ENCODE results near the gene SPACA6.

Gene SPACA6

DNA sequence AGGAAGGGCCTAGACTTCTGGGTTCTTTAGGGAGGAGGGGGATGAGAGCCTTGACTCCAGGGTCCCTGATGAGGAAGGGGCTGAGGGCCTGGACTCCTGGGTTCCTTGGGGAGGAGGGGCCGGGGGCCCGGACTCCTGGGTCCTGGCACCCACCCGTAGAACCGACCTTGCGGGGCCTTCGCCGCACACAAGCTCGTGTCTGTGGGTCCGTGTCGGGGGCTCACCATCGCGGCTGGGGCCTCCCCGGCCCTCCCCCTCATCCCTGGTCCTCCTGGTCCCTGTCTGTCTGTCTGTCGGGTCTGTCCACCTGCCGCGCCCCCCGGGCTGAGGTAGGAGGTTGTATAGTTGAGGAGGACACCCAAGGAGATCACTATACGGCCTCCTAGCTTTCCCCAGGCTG is 662 bp upstream of the SPACA6 start:
- peaks cover 9% of the 10 kb centered on the region for H3K4me1 ChIP-seq
- H3K9me3 ChIP-seq = no peaks in the 10 kb centered on the region
- H3K4me3 ChIP-seq = no peak overlapping the region
- in situ Hi-C loops (cut with MboI; ENCODE audit: low sequenced_read_pairs) = no loop called here
- no peaks in the 10 kb centered on the region for H3K27me3 ChIP-seq (ENCODE audit: low read depth)
- H3K36me3 ChIP-seq (replicated peaks) = peaks cover 7% of the 10 kb centered on the region
- no peak for DNase-seq (ENCODE audit: low spot score in 2 of 2)

DNA sequence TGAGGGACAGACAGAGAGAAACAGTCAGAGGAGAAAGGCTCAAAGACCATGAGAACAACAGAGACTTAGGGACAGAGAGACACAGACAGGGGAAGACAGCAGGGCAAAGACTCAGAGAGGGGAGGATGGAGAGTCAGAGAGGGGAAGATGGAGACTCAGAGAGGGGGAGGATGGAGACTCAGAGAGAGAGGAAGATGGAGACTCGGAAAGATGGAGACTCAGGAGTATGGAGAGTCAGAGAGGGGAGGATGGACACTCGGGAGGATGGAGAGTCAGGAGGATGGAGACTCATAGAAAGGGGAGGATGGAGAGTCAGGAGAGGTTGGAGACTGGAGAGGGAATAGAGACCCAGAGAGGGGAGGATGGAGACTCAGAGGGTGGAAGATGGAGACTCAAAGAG is 689 bp downstream of the SPACA6 start:
- Histone ChIP-seq H3K27me3 (ENCODE audit: low read depth) (no peaks in the 10 kb centered on the region), H3K36me3 (replicated peaks) (peaks cover 7% of the 10 kb centered on the region), H3K4me1 (peaks cover 2% of the 10 kb centered on the region; the same call in 1 of the 2 replicates), H3K9me3 (no peaks in the 10 kb centered on the region), H3K4me3 (no peak overlapping the region)
- DNase-seq (ENCODE audit: low spot score in 2 of 2) = no peak
- in situ Hi-C loops (cut with MboI; ENCODE audit: low sequenced_read_pairs) = no loop called here

DNA sequence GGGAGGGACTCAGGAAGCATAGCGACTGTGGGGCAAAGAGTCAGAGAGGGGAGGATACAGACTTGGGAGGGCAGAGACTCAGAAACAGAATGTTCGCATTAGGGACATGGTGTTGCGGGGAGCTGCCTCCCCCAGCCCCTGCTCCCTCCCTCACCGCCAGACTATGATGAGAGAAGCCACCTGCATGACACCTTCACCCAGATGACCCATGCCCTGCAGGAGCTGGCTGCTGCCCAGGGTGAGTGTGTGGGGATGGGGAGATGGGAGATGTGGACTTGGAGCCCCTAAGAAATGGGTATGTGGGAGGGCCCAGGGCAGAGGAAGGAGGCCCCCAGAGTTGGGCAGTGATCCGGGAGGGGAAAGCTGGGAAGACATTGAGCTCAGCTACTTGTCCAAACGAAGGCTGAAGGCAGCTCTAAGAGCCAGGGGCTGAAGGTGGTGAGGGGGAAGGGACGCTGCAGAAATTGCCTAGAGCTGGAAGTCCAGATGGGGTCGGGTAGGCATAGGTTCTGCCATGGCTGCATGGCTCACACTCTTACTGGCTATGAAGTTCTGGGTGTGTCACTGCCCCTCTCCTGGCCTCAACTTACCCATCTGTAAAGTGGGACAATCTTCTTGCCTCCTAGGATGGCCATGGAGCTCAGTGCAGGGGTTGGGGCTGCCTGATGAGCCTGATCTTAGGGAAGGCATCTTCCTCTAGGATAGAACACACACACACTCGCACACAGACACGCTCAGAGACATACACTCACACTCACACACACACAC is 1.4 kb downstream of the SPACA6 start:
- DNase-seq (ENCODE audit: low spot score in 2 of 2) = no peak
- peaks cover 10% of the 10 kb centered on the region for H3K36me3 ChIP-seq (replicated peaks)

DNA sequence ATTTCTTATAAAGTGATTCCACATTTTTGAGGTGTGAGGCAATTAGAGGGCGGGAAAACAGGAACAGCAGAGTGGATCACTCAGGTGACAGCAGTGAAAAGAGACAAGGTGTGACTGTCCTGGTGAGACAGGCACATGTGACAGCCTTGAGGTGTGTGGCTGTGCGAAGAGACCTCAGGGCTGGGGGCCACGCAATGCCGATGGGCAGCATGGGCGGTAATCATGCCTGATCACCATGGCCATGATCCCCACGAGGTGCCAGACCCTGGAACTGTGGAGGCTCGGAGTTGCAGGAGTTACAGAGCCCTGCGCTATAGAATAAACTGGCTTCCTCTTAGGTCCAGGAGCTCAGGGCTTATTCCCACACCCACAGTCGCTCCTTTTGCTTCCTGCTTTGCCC is 2.0 kb downstream of the SPACA6 start:
- H3K4me3 ChIP-seq = no peak overlapping the region
- H3K9me3 ChIP-seq = no peaks in the 10 kb centered on the region
- DNase-seq (ENCODE audit: low spot score in 2 of 2) = no peak
- in situ Hi-C loops (cut with MboI; ENCODE audit: low sequenced_read_pairs) = no loop called here
- H3K4me1 ChIP-seq = peaks cover 2% of the 10 kb centered on the region; the same call in 1 of the 2 replicates
- no peaks in the 10 kb centered on the region for H3K27me3 ChIP-seq (ENCODE audit: low read depth)
- H3K36me3 ChIP-seq (replicated peaks) = peaks cover 10% of the 10 kb centered on the region

More for the DNA sequence above, 1.4 kb downstream of the SPACA6 start:
- H3K9me3 ChIP-seq = no peaks in the 10 kb centered on the region
- in situ Hi-C loops (cut with MboI; ENCODE audit: low sequenced_read_pairs) = no loop called here
- H3K27me3 ChIP-seq (ENCODE audit: low read depth) = no peaks in the 10 kb centered on the region
- peaks cover 2% of the 10 kb centered on the region; the same call in 1 of the 2 replicates for H3K4me1 ChIP-seq
- H3K4me3 ChIP-seq = no peak overlapping the region

DNA sequence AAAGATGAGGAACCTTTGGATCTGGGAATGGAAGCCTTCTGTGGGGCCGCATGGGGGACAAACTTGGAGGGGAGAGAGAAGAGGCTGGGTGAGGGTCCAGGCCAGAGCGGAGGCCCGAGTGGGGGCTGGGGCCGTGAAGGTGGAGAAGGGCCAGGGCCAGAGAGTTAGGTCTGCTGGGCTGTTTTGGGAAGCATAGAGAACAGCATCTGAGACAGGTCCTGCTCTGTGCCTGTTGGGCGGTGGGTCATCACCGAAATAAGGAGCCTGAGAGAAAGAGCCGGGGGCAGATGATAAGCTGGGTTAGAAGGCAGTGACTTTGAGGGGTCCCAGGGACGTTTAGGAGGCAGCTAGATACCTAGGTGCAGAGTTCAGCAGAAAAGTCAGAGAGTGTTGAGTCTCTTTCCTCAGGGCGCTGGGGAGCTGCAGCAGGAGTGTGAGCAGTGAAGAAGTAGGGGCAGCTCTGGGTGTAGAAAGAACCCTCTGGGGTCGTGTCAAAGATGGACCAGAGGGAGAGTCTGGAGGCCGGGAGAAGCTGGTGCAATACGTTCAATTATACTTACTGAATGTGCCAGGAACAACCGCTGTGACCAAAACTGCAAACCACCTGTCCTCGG is 2.7 kb downstream of the SPACA6 start:
- H3K4me3 ChIP-seq = no peak overlapping the region

DNA sequence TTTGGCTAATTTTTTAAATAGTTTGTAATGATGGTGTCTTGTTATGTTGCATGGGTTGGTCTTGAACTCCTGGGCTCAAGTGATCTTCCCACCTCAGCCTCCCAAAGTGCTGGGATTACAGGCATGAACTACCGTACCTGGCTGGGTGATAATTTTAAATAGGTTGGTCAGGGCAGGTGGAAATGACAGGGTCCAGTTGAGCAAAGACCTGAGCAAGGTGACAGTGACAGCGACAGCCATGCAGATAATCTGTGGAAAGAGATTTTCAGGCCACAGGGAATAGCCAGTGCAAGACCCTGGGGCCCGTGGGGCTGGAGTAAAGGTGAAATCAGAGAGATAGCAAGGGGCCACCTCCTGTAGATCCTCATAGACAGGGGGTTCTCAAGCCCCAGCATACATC is 3.5 kb downstream of the SPACA6 start:
- peaks cover 14% of the 10 kb centered on the region for H3K36me3 ChIP-seq (replicated peaks)
- no peak for DNase-seq (ENCODE audit: low spot score in 2 of 2)
- in situ Hi-C loops (cut with MboI; ENCODE audit: low sequenced_read_pairs) = no loop called here

More for the DNA sequence above, 2.7 kb downstream of the SPACA6 start:
- DNase-seq (ENCODE audit: low spot score in 2 of 2) = no peak
- Histone ChIP-seq H3K27me3 (ENCODE audit: low read depth) (no peaks in the 10 kb centered on the region), H3K36me3 (replicated peaks) (peaks cover 10% of the 10 kb centered on the region), H3K9me3 (no peaks in the 10 kb centered on the region), H3K4me1 (peaks cover 2% of the 10 kb centered on the region; the same call in 1 of the 2 replicates)
- in situ Hi-C loops (cut with MboI; ENCODE audit: low sequenced_read_pairs) = no loop called here

DNA sequence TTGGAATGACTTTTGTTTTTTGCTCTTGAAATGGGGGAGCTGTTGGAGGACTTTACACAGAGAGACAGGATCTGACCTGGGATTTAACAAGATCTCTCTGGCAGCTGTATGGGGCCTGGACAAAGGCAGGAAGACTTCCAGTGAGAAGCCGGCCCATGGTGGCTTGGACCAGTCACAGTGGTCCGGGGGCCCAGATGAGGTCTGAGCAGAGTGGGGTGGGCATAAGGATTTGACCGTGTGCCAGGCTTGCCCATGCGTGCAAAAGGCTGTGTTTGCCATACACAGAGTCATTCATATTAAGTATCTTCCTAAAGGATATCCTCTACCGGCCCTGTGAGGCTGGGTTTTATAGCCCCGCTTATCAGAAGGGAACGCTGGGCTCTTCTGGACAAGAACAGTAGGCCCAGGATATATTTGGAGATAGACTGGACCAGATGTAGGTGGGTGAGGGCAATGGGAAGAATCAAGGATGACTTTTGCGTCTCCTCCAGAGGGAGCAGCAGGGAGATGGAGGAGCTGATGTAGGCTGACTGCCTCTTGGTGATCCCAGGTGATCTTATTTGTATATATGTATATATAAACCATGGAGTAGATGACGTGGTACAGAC is 4.1 kb downstream of the SPACA6 start:
- Histone ChIP-seq H3K4me3 (no peak overlapping the region), H3K36me3 (replicated peaks) (peaks cover 16% of the 10 kb centered on the region), H3K4me1 (no peaks in the 10 kb centered on the region), H3K9me3 (no peaks in the 10 kb centered on the region), H3K27me3 (ENCODE audit: low read depth) (no peaks in the 10 kb centered on the region)
- in situ Hi-C loops (cut with MboI; ENCODE audit: low sequenced_read_pairs) = no loop called here
- DNase-seq (ENCODE audit: low spot score in 2 of 2) = no peak

More for the DNA sequence above, 3.5 kb downstream of the SPACA6 start:
- Histone ChIP-seq H3K4me1 (no peaks in the 10 kb centered on the region), H3K27me3 (ENCODE audit: low read depth) (no peaks in the 10 kb centered on the region), H3K9me3 (no peaks in the 10 kb centered on the region), H3K4me3 (no peak overlapping the region)

DNA sequence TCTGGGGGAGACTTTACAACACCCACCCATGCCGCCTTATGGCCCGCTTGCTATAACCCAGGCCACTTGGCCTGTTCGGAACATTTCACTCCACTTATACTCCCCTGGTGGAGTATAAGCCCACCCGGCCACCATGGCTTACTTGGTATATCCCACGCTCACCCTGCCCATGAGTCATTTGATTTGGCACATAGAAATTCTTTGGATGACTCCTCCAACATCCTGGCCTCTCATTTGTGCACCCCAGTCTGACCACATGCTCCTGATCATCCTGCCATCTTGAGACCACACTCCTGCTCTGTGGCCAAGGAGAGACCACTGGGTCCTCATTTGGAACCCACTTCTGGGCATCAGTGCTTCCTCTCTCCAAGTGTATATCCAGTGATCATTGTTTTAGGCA is 5.2 kb downstream of the SPACA6 start:
- H3K4me3 ChIP-seq = no peak overlapping the region
- in situ Hi-C loops (cut with MboI; ENCODE audit: low sequenced_read_pairs) = no loop called here
- H3K4me1 ChIP-seq = no peaks in the 10 kb centered on the region
- no peaks in the 10 kb centered on the region for H3K27me3 ChIP-seq (ENCODE audit: low read depth)
- no peaks in the 10 kb centered on the region for H3K9me3 ChIP-seq
- DNase-seq (ENCODE audit: low spot score in 2 of 2) = no peak
- H3K36me3 ChIP-seq (replicated peaks) = peaks cover 16% of the 10 kb centered on the region

DNA sequence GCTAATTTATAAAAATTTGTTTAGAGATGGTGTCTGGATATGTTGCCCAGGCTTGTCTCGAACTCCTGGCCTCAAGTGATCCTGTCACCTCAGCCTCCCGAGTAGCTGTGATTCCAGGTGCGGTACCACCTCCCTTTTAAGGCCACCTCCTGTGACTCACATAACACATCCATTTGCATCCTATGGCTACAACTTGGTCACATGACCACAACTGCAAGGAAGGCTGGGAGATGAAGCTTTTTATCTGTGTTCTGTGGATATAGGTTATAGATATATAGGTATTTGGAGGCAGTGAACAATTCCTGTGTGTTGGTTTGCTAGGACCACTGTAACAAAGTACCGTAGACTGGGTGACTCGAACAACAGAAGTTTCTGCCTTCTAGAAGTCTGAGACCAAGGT is 6.0 kb downstream of the SPACA6 start:
- in situ Hi-C loops (cut with MboI; ENCODE audit: low sequenced_read_pairs) = no loop called here
- H3K27me3 ChIP-seq (ENCODE audit: low read depth) = no peaks in the 10 kb centered on the region
- H3K4me3 ChIP-seq = no peak overlapping the region
- no peaks in the 10 kb centered on the region for H3K4me1 ChIP-seq
- H3K9me3 ChIP-seq = no peaks in the 10 kb centered on the region
- peaks cover 16% of the 10 kb centered on the region for H3K36me3 ChIP-seq (replicated peaks)
- no peak for DNase-seq (ENCODE audit: low spot score in 2 of 2)

DNA sequence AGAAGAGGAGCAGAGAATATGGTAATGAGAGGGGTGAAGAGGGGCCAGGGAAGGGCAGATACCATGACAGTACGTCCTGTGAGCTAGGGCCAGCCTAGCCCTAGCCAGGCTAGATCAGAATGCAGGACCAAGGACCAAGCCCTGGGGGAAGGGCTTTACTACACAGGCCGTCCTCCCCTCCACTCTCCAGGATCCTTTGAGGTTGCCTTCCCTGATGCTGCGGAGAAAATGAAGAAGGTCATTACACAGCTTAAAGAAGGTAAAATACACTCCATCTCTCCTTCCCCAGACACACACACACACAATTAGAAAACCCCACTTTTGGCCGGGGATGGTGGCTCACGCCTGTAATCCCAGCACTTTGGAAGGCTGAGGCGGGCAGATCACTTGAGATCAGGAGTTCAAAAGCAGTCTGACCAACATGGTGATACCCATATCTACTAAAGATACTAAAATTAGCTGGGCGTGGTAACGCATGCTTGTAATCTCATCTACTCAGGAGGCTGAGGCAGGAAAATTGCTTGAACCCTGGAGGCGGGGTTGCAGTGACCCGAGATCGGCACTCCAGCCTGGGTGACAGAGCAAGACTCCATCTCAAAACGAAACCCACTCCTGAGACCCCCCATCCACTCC is 8.5 kb downstream of the SPACA6 start:
- Histone ChIP-seq H3K4me1 (no peaks in the 10 kb centered on the region), H3K27me3 (ENCODE audit: low read depth) (no peaks in the 10 kb centered on the region), H3K9me3 (no peaks in the 10 kb centered on the region), H3K36me3 (replicated peaks) (peaks cover 24% of the 10 kb centered on the region), H3K4me3 (no peak overlapping the region)
- in situ Hi-C loops (cut with MboI; ENCODE audit: low sequenced_read_pairs) = no loop called here
- DNase-seq (ENCODE audit: low spot score in 2 of 2) = no peak

DNA sequence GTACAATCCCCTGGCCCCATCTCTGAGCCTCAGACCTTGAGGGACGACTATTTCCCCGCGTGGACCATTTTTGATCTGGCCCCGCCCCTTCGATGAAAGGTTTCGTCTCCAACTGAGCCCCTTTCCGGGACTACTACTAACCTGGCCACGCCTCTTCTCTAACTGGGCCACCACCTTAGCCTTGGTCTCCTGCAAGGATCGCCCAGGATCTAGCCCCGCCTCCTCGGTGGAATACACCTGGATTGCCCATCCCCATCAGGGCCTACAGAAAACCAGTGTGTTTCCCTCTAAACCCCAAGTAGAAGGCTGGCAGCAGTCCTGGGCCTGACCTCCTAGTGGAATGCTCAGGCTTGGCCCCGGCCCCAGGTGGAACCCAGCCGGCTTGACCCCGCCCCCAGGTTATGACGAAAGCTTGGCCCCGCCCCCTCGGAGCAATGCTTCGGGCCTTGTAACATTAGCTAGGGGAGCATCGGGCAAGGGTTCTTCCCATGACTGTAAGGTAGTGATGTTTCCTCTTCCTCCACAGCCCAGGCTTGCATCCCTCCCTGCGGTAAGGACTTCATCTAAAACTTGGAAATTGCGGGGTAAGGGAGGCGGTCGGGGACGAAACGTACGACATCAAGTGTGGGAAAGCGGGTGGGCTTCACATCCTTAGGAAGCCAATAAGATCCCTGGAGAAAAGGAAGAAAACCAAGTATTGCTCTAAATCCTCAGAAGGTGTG is 9.1 kb downstream of the SPACA6 start:
- in situ Hi-C loops (cut with MboI; ENCODE audit: low sequenced_read_pairs) = no loop called here
- Histone ChIP-seq H3K4me1 (no peaks in the 10 kb centered on the region), H3K36me3 (replicated peaks) (peaks cover 27% of the 10 kb centered on the region), H3K9me3 (no peaks in the 10 kb centered on the region), H3K27me3 (ENCODE audit: low read depth) (no peaks in the 10 kb centered on the region), H3K4me3 (no peak overlapping the region)
- peak in 1 of 2 experiments; percentile 59 for DNase-seq (ENCODE audit: low spot score in 2 of 2)

DNA sequence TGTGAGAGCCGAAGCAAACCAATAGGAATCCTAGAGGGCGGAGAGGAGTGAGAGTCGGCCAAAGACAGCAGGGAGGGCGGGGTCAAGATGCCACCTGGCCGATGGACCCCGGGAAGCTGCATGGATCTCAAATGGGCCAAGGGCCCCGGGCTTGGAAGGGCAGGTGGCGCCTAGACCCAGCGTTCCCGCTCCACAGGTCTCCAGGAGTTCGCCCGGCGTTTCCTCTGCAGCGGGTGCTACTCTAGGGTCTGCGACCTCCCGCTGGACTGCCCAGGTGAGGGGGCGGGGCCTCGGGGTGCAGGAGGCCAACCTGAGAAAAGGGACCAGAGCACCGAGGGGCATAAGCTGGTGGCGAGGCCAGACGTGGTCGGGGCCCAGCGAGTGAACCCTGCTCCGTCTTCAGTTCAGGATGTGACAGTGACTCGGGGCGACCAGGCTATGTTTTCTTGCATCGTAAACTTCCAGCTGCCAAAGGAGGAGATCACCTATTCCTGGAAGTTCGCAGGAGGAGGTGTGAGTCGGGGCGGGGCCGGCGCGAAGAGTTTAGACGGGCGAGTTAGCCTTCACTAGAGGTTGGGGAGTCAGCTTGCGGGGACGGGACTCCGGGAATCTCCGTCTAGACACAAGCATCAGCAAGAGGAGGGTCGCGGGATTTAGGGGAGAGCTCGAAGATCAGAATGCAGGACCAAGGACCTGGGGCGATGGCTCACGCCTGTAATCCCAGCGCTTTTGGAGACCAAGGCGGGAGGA is 9.9 kb downstream of the SPACA6 start:
- Histone ChIP-seq H3K4me3 (no peak overlapping the region), H3K27me3 (ENCODE audit: low read depth) (no peaks in the 10 kb centered on the region), H3K36me3 (replicated peaks) (peaks cover 27% of the 10 kb centered on the region), H3K4me1 (no peaks in the 10 kb centered on the region), H3K9me3 (no peaks in the 10 kb centered on the region)
- in situ Hi-C loops (cut with MboI; ENCODE audit: low sequenced_read_pairs) = no loop called here
- no peak for DNase-seq (ENCODE audit: low spot score in 2 of 2)
